Hepatocyte (in vitro differentiated cells): ENCODE measurements around the gene PCDHA13. TPM values are rescaled to one million over a fixed set of nuclear protein-coding genes. Genes with fewer than 3 reads are reported as not detected.

Experiments
- DNase-seq: peaks from one replicate; pipeline ENCODE4 v3.0.0-alpha.2; 2016; ENCODE audit warnings: low spot score
- H2AFZ ChIP-seq: fragments of 200-600 bp; sonication (generic); 2 replicates; pipeline ENCODE4 v1.6.0; 2016; ENCODE audit warnings: antibody characterized with exemption, mild to moderate bottlenecking
- H3K27ac ChIP-seq: fragments of 200-600 bp; sonication (generic); 2 replicates; pipeline ENCODE4 v1.5.1; 2016; ENCODE audit warnings: mild to moderate bottlenecking
- H3K27me3 ChIP-seq: fragments of 200-600 bp; sonication (generic); 2 replicates; pipeline ENCODE4 v1.6.1; 2016
- H3K36me3 ChIP-seq: fragments of 200-600 bp; sonication (generic); replicated peaks from 2 replicates; pipeline ENCODE4 v1.5.1; 2016; ENCODE audit warnings: low read depth; ENCODE audit not compliant: insufficient read depth
- H3K4me1 ChIP-seq: fragments of 200-600 bp; sonication (generic); 2 replicates; pipeline ENCODE4 v1.5.1; 2016; ENCODE audit warnings: mild to moderate bottlenecking, moderate library complexity; ENCODE audit not compliant: insufficient read depth
- H3K4me2 ChIP-seq: fragments of 200-600 bp; sonication (generic); 2 replicates; pipeline ENCODE4 v1.6.0; 2016
- H3K4me3 ChIP-seq: fragments of 200-600 bp; sonication (generic); 2 replicates; pipeline ENCODE4 v1.5.1; 2016; ENCODE audit warnings: mild to moderate bottlenecking
- H3K79me2 ChIP-seq: fragments of 200-600 bp; sonication (generic); 2 replicates; pipeline ENCODE4 v1.6.0; 2017; ENCODE audit warnings: mild to moderate bottlenecking
- H3K9me2 ChIP-seq: fragments of 200-600 bp; sonication (generic); replicated peaks from 2 replicates; pipeline ENCODE4 v1.6.0; 2017; ENCODE audit warnings: mild to moderate bottlenecking; ENCODE audit not compliant: insufficient read depth
- H3K9me3 ChIP-seq: fragments of 200-600 bp; sonication (generic); 2 replicates; pipeline ENCODE4 v1.5.1; 2016; ENCODE audit warnings: low read depth, mild to moderate bottlenecking
- H4K20me1 ChIP-seq: fragments of 200-600 bp; sonication (generic); 2 replicates; pipeline ENCODE4 v1.6.0; 2016; ENCODE audit warnings: mild to moderate bottlenecking; ENCODE audit not compliant: insufficient read depth, poor library complexity, severe bottlenecking
- EZH2 ChIP-seq: fragments of 200-600 bp; sonication (generic); IDR thresholded peaks from 2 replicates; pipeline ENCODE4 v1.6.1; 2016; ENCODE audit warnings: antibody characterized with exemption, mild to moderate bottlenecking, borderline replicate concordance
- EZH2phosphoT487 ChIP-seq: fragments of 200-600 bp; sonication (generic); IDR thresholded peaks from one replicate; pipeline ENCODE4 v1.6.1; 2018; ENCODE audit warnings: antibody characterized with exemption, mild to moderate bottlenecking, low read depth, moderate library complexity; ENCODE audit not compliant: unreplicated experiment, severe bottlenecking
- WGBS: methylation state at CpG from one replicate; pipeline ENCODE4 v1.1.6; 2016; ENCODE audit warnings: low lambda C conversion rate; ENCODE audit errors: missing lambda C conversion rate; 5-methylcytosine and 5-hydroxymethylcytosine counted together
- polyA plus RNA-seq: library from polyadenylated mRNA; unstranded; fragments of >200 nt; fragmentation: Nextera tagmentation; extraction: Ambion mirVana; gene quantifications from 2 replicates; pipeline ENCODE4 v1.2.1, GENCODE V29; 2016
- total RNA-seq: library from RNA; depleted of rRNA; stranded (reverse); fragments of >200 nt; gene quantifications from 2 replicates; pipeline ENCODE4 v1.2.3, GENCODE V29; 2014
- TF ChIP-seq, protein P1 (sequence below): fragments of 200-600 bp; sonication (generic); IDR thresholded peaks from 2 replicates; pipeline ENCODE4 v1.5.1; 2016; ENCODE audit warnings: antibody characterized with exemption, mild to moderate bottlenecking; ENCODE audit not compliant: poor library complexity

PCDHA13 gene
- total and polyA plus RNA-seq, 2 experiments from 2014 or later: 0.27 to 4.3 TPM

DNA sequence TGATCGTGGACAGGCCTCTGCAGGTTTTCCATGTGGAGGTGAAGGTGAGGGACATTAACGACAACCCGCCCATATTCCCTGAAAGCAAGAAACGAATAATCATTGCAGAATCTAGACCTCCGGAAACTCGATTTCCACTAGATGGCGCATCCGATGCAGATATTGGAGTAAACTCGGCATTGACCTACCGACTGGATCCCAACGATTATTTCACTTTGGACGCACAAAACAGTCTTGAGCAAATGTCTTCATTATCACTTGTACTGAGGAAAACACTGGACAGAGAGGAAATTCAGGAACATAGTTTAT is 621 bp downstream of the PCDHA13 start:
- Histone ChIP-seq H3K4me3 (no peak overlapping the region), H3K79me2 (peaks cover 20% of the 10 kb centered on the region), H3K27ac (no peak overlapping the region), H3K27me3 (no peaks in the 10 kb centered on the region), H3K9me2 (no peaks in the 10 kb centered on the region), H3K4me2 (peak overlapping the region; percentile 65), H3K4me1 (no peaks in the 10 kb centered on the region), H3K9me3 (peaks cover 6% of the 10 kb centered on the region), H2AFZ (no peak overlapping the region), H3K36me3 (no peaks in the 10 kb centered on the region), H4K20me1 (no peaks in the 10 kb centered on the region)
- TF ChIP-seq EZH2: no peak
- TF ChIP-seq, protein P1, sequence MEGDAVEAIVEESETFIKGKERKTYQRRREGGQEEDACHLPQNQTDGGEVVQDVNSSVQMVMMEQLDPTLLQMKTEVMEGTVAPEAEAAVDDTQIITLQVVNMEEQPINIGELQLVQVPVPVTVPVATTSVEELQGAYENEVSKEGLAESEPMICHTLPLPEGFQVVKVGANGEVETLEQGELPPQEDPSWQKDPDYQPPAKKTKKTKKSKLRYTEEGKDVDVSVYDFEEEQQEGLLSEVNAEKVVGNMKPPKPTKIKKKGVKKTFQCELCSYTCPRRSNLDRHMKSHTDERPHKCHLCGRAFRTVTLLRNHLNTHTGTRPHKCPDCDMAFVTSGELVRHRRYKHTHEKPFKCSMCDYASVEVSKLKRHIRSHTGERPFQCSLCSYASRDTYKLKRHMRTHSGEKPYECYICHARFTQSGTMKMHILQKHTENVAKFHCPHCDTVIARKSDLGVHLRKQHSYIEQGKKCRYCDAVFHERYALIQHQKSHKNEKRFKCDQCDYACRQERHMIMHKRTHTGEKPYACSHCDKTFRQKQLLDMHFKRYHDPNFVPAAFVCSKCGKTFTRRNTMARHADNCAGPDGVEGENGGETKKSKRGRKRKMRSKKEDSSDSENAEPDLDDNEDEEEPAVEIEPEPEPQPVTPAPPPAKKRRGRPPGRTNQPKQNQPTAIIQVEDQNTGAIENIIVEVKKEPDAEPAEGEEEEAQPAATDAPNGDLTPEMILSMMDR: peak; percentile 30
- 64% methylated on average over 12 of the region's 12 CpGs for WGBS
- no peak for DNase-seq

DNA sequence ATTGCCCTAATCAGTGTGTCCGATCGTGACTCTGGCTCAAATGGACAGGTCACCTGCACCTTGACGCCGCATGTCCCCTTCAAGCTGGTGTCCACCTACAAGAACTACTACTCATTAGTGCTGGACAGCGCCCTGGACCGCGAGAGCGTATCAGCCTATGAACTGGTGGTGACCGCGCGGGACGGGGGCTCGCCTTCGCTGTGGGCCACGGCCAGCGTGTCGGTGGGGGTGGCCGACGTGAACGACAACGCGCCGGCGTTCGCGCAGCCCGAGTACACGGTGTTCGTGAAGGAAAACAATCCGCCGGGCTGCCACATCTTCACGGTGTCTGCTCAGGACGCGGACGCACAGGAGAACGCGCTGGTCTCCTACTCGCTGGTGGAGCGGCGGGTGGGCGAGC is 1.4 kb downstream of the PCDHA13 start:
- TF ChIP-seq, protein P1: no peak
- TF ChIP-seq EZH2phosphoT487: no peak
- TF ChIP-seq EZH2: no peak
- Histone ChIP-seq H4K20me1 (no peaks in the 10 kb centered on the region), H3K27ac (no peak overlapping the region), H3K79me2 (peaks cover 15% of the 10 kb centered on the region), H3K4me3 (no peak overlapping the region), H3K4me1 (no peaks in the 10 kb centered on the region), H3K9me3 (peaks cover 6% of the 10 kb centered on the region), H3K9me2 (no peaks in the 10 kb centered on the region), H2AFZ (no peak overlapping the region), H3K27me3 (no peaks in the 10 kb centered on the region), H3K36me3 (no peaks in the 10 kb centered on the region), H3K4me2 (no peak overlapping the region)
- DNase-seq: no peak
- WGBS: 99% methylated on average over 41 of the region's 41 CpGs

DNA sequence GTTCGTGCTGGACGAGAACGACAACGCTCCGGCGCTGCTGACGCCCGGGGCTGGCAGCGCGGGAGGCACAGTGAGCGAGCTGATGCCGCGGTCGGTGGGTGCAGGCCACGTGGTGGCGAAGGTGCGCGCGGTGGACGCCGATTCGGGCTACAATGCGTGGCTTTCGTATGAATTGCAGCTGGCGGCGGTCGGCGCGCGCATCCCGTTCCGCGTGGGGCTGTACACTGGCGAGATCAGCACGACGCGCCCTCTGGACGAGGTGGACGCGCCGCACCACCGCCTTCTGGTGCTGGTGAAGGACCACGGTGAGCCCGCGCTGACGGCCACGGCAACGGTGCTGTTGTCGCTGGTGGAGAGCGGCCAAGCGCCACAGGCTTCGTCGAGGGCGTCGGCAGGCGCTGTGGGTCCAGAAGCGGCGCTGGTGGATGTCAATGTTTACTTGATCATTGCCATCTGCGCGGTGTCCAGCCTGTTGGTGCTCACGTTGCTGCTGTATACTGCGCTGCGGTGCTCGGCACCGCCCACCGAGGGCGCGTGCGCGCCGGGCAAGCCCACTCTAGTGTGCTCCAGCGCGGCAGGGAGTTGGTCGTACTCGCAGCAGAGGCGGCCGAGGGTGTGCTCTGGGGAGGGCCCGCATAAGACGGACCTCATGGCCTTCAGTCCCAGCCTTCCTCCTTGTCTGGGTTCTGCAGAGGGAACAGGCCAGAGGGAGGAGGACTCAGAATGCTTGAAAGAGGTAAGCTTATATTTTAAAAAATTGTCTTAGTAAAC is 2.2 kb downstream of the PCDHA13 start:
- Histone ChIP-seq H3K4me2 (no peak overlapping the region), H3K4me1 (no peaks in the 10 kb centered on the region), H3K4me3 (no peak overlapping the region), H3K9me3 (peaks cover 6% of the 10 kb centered on the region), H4K20me1 (no peaks in the 10 kb centered on the region), H3K27me3 (no peaks in the 10 kb centered on the region), H3K27ac (no peak overlapping the region), H3K79me2 (peaks cover 10% of the 10 kb centered on the region), H3K36me3 (no peaks in the 10 kb centered on the region), H3K9me2 (no peaks in the 10 kb centered on the region), H2AFZ (no peak overlapping the region)
- DNase-seq: no peak
- 100% methylated on average over 61 of the region's 79 CpGs for WGBS
- TF ChIP-seq, protein P1: no peak
- TF ChIP-seq EZH2phosphoT487 (no peak), EZH2 (no peak)
